Activated naive CD8-positive, alpha-beta T cell treated with anti-CD3 and anti-CD28 coated beads, Interleukin-2, amount 50 U/mL, for 24 hours (primary cell): ENCODE data around the gene PDE4D.

Source experiments
- ATAC-seq: fragments of 150-1000 bp; cut with Tn5 transposase; one replicate; pipeline ENCODE4 v1.10.0; 2021
- DNase-seq: peaks from one replicate; pipeline ENCODE4 v3.0.0; 2021
- H3K27ac Mint-ChIP-seq: one replicate; pipeline ENCODE4 v1.8.0; 2021; ENCODE audit warnings: mild to moderate bottlenecking, mixed read lengths
- H3K27me3 Mint-ChIP-seq: one replicate; pipeline ENCODE4 v1.8.0; 2021; ENCODE audit warnings: mixed read lengths
- H3K36me3 Mint-ChIP-seq: one replicate; pipeline ENCODE4 v1.8.0; 2021; ENCODE audit warnings: low read depth, mixed read lengths
- H3K4me1 Mint-ChIP-seq: one replicate; pipeline ENCODE4 v1.8.0; 2021; ENCODE audit warnings: mixed read lengths
- H3K4me3 Mint-ChIP-seq: one replicate; pipeline ENCODE4 v1.8.0; 2021; ENCODE audit warnings: mild to moderate bottlenecking, moderate library complexity, mixed read lengths
- H3K9me3 Mint-ChIP-seq: one replicate; pipeline ENCODE4 v1.8.0; 2021; ENCODE audit warnings: mixed read lengths

Gene PDE4D

GRCh38 chr5:58938563-58939424 is 954.7 kb downstream of the PDE4D start:
- DNase-seq (no peak), ATAC-seq (no peak)
- Mint-ChIP-seq H3K27ac (no peak overlapping the region), H3K4me3 (no peak overlapping the region), H3K4me1 (peaks cover 16% of the 10 kb centered on the region), H3K9me3 (peaks cover 4% of the 10 kb centered on the region), H3K36me3 (no peaks in the 10 kb centered on the region), H3K27me3 (peaks cover 5% of the 10 kb centered on the region)

- H3K9me3 Mint-ChIP-seq: peaks cover 4% of the 10 kb centered on the region
- no peaks in the 10 kb centered on the region for H3K36me3 Mint-ChIP-seq
- H3K4me3 Mint-ChIP-seq: no peak overlapping the region
- H3K27ac Mint-ChIP-seq: no peak overlapping the region
- H3K4me1 Mint-ChIP-seq: peaks cover 22% of the 10 kb centered on the region
- DNase-seq (no peak), ATAC-seq (no peak)
- H3K27me3 Mint-ChIP-seq: peaks cover 8% of the 10 kb centered on the region
These were observed 956.4 kb downstream of the PDE4D start for GRCh38 chr5:58937031-58937681.

GRCh38 chr5:58934629-58935097 is 958.9 kb downstream of the PDE4D start:
- Mint-ChIP-seq H3K4me1 (peaks cover 22% of the 10 kb centered on the region), H3K4me3 (no peak overlapping the region), H3K27ac (peak overlapping the region; percentile 4), H3K27me3 (peaks cover 3% of the 10 kb centered on the region), H3K36me3 (no peaks in the 10 kb centered on the region), H3K9me3 (peaks cover 4% of the 10 kb centered on the region)
- DNase-seq (no peak), ATAC-seq (peak; percentile 4)

- H3K4me1 Mint-ChIP-seq: peaks cover 22% of the 10 kb centered on the region
- DNase-seq (peak; percentile 19), ATAC-seq (peak; percentile 82)
- peaks cover 4% of the 10 kb centered on the region for H3K9me3 Mint-ChIP-seq
- H3K27ac Mint-ChIP-seq: no peak overlapping the region
- no peaks in the 10 kb centered on the region for H3K36me3 Mint-ChIP-seq
- peaks cover 6% of the 10 kb centered on the region for H3K27me3 Mint-ChIP-seq
- H3K4me3 Mint-ChIP-seq: no peak overlapping the region
These were observed 959.5 kb downstream of the PDE4D start for GRCh38 chr5:58933891-58934628.

- no peak overlapping the region for H3K4me3 Mint-ChIP-seq
- DNase-seq (no peak), ATAC-seq (no peak)
- H3K9me3 Mint-ChIP-seq: no peaks in the 10 kb centered on the region
- no peak overlapping the region for H3K27ac Mint-ChIP-seq
- H3K4me1 Mint-ChIP-seq: peaks cover 27% of the 10 kb centered on the region
- H3K27me3 Mint-ChIP-seq: peaks cover 8% of the 10 kb centered on the region
- H3K36me3 Mint-ChIP-seq: no peaks in the 10 kb centered on the region
These were observed 961.4 kb downstream of the PDE4D start for GRCh38 chr5:58932057-58932612.

GRCh38 chr5:58930520-58930919 is 963.0 kb downstream of the PDE4D start:
- peaks cover 40% of the 10 kb centered on the region for H3K4me1 Mint-ChIP-seq
- H3K36me3 Mint-ChIP-seq: no peaks in the 10 kb centered on the region
- no peak overlapping the region for H3K27ac Mint-ChIP-seq
- no peaks in the 10 kb centered on the region for H3K9me3 Mint-ChIP-seq
- no peak overlapping the region for H3K4me3 Mint-ChIP-seq
- peaks cover 15% of the 10 kb centered on the region for H3K27me3 Mint-ChIP-seq
- no peak for DNase-seq
- no peak for ATAC-seq

- H3K27me3 Mint-ChIP-seq: peaks cover 15% of the 10 kb centered on the region
- no peaks in the 10 kb centered on the region for H3K9me3 Mint-ChIP-seq
- H3K27ac Mint-ChIP-seq: no peak overlapping the region
- DNase-seq (no peak), ATAC-seq (no peak)
- H3K4me3 Mint-ChIP-seq: no peak overlapping the region
- no peaks in the 10 kb centered on the region for H3K36me3 Mint-ChIP-seq
- H3K4me1 Mint-ChIP-seq: peaks cover 38% of the 10 kb centered on the region
These were observed 963.8 kb downstream of the PDE4D start for GRCh38 chr5:58929726-58930125.

GRCh38 chr5:58927938-58928337 is 965.6 kb downstream of the PDE4D start:
- Mint-ChIP-seq H3K4me1 (peaks cover 24% of the 10 kb centered on the region), H3K27ac (no peak overlapping the region), H3K4me3 (no peak overlapping the region), H3K27me3 (peaks cover 12% of the 10 kb centered on the region), H3K36me3 (no peaks in the 10 kb centered on the region), H3K9me3 (no peaks in the 10 kb centered on the region)
- DNase-seq: no peak
- no peak for ATAC-seq

GRCh38 chr5:58927181-58927580 is 966.3 kb downstream of the PDE4D start:
- no peak for DNase-seq
- H3K4me3 Mint-ChIP-seq: no peak overlapping the region
- peaks cover 24% of the 10 kb centered on the region for H3K4me1 Mint-ChIP-seq
- ATAC-seq: no peak
- H3K27ac Mint-ChIP-seq: no peak overlapping the region
- no peaks in the 10 kb centered on the region for H3K36me3 Mint-ChIP-seq
- no peaks in the 10 kb centered on the region for H3K9me3 Mint-ChIP-seq
- H3K27me3 Mint-ChIP-seq: peaks cover 12% of the 10 kb centered on the region

GRCh38 chr5:58926541-58926935 is 967.0 kb downstream of the PDE4D start:
- DNase-seq: no peak
- Mint-ChIP-seq H3K27ac (no peak overlapping the region), H3K4me1 (peaks cover 24% of the 10 kb centered on the region), H3K36me3 (no peaks in the 10 kb centered on the region), H3K4me3 (peak overlapping the region; percentile 3), H3K27me3 (peaks cover 12% of the 10 kb centered on the region), H3K9me3 (no peaks in the 10 kb centered on the region)
- no peak for ATAC-seq

GRCh38 chr5:58925627-58926540 is 967.6 kb downstream of the PDE4D start:
- Mint-ChIP-seq H3K9me3 (no peaks in the 10 kb centered on the region), H3K36me3 (no peaks in the 10 kb centered on the region)

GRCh38 chr5:58924306-58924705 is 969.2 kb downstream of the PDE4D start:
- DNase-seq (no peak), ATAC-seq (no peak)
- Mint-ChIP-seq H3K4me1 (peaks cover 24% of the 10 kb centered on the region), H3K27me3 (peaks cover 12% of the 10 kb centered on the region), H3K4me3 (no peak overlapping the region), H3K9me3 (no peaks in the 10 kb centered on the region), H3K27ac (no peak overlapping the region), H3K36me3 (no peaks in the 10 kb centered on the region)

More at GRCh38 chr5:58925627-58926540, 967.6 kb downstream of the PDE4D start:
- Mint-ChIP-seq H3K27me3 (peaks cover 12% of the 10 kb centered on the region), H3K4me3 (peak overlapping the region; percentile 3), H3K4me1 (peaks cover 24% of the 10 kb centered on the region), H3K27ac (peak overlapping the region; percentile 86)
- peak; percentile 67 for ATAC-seq
- no peak for DNase-seq

GRCh38 chr5:58923355-58923754 is 970.2 kb downstream of the PDE4D start:
- DNase-seq: no peak
- Mint-ChIP-seq H3K36me3 (no peaks in the 10 kb centered on the region), H3K4me1 (peaks cover 24% of the 10 kb centered on the region), H3K27me3 (peaks cover 12% of the 10 kb centered on the region), H3K27ac (no peak overlapping the region), H3K9me3 (no peaks in the 10 kb centered on the region), H3K4me3 (no peak overlapping the region)
- no peak for ATAC-seq
